SK-N-SH (cell line): ENCODE data around the gene C20orf144. TPM values are rescaled to one million over a fixed set of nuclear protein-coding genes. Genes with fewer than 3 reads are reported as not detected.

Experiments
- CTCF ChIA-PET: fragments of 300-600, 350-600 bp; formaldehyde crosslinking; extraction: SDS; loops from one replicate; lab custom pipeline; 2021; lab: Yijun Ruan, JAX
- POLR2A ChIA-PET: fragments of 350-600 bp; sonication (Branson Sonifier 250); formaldehyde crosslinking; extraction: SDS; loops from one replicate; lab custom pipeline; 2020; ENCODE audit warnings: antibody characterized with exemption, inconsistent platforms; lab: Yijun Ruan, JAX
- DNase-seq: peaks from one replicate; pipeline ENCODE4 v3.0.0; 2012
- H2AFZ ChIP-seq: fragments of 200-600 bp; sonication (generic); 2 replicates; pipeline ENCODE4 v1.8.1; 2016; ENCODE audit warnings: antibody characterized with exemption, mild to moderate bottlenecking, low read depth
- H3F3A ChIP-seq: fragments of 200-600 bp; sonication (generic); replicated peaks from 2 replicates; pipeline ENCODE3; 2016; ENCODE audit warnings: antibody characterized with exemption, mild to moderate bottlenecking; ENCODE audit not compliant: insufficient read depth
- H3K27ac ChIP-seq, 2 experiments: fragments of 200-500 bp in 1 of 2; fragments of 200-600 bp in 1 of 2; sonication (Bioruptor generic) in 1 of 2; sonication (generic), shearing (Covaris generic) in 1 of 2; 2 replicates each; pipeline versions ENCODE4 v1.5.1 to v1.6.1; 2014 to 2016; ENCODE audit warnings: low read depth in 2 of 2, inconsistent platforms in 1 of 2, low read length in 1 of 2, mild to moderate bottlenecking in 1 of 2, mixed read lengths in 1 of 2
- H3K27me3 ChIP-seq: fragments of 200-600 bp; sonication (generic), shearing (Covaris generic); 2 replicates; pipeline ENCODE4 v1.6.1; 2016; ENCODE audit warnings: mixed run types; ENCODE audit not compliant: insufficient read depth
- H3K36me3 ChIP-seq, 2 experiments: fragments of 200-500 bp in 1 of 2; fragments of 200-600 bp in 1 of 2; sonication (Bioruptor generic) in 1 of 2; sonication (generic) in 1 of 2; replicated peaks in 1 of 2; 2 replicates each; pipeline versions ENCODE3 to v1.5.1; 2014 to 2016; ENCODE audit warnings: low read length in 1 of 2, mild to moderate bottlenecking in 1 of 2; ENCODE audit not compliant: insufficient read depth in 2 of 2, control insufficient read depth in 1 of 2
- H3K4me1 ChIP-seq, 2 experiments: fragments of 200-500 bp in 1 of 2; fragments of 200-600 bp in 1 of 2; sonication (Bioruptor generic) in 1 of 2; sonication (generic), shearing (Covaris generic) in 1 of 2; 2 replicates each; pipeline versions ENCODE4 v1.5.1 to v1.6.1; 2014 to 2016; ENCODE audit warnings: low read depth in 1 of 2, low read length in 1 of 2, mixed run types in 1 of 2; ENCODE audit not compliant: insufficient read depth in 2 of 2, control insufficient read depth in 1 of 2
- H3K4me2 ChIP-seq: fragments of 200-600 bp; sonication (generic), shearing (Covaris generic); 2 replicates; pipeline ENCODE4 v1.6.1; 2017; ENCODE audit warnings: mixed run types
- H3K4me3 ChIP-seq, 2 experiments: fragments of 200-500 bp in 1 of 2; fragments of 200-600 bp in 1 of 2; sonication (Bioruptor generic) in 1 of 2; sonication (generic), shearing (Covaris generic) in 1 of 2; 2 replicates each; pipeline versions ENCODE4 v1.5.1 to v1.8.1; 2014 to 2016; ENCODE audit warnings: low read depth in 2 of 2, inconsistent platforms in 1 of 2, low read length in 1 of 2, mild to moderate bottlenecking in 1 of 2, mixed read lengths in 1 of 2, moderate library complexity in 1 of 2
- H3K79me2 ChIP-seq: fragments of 200-600 bp; sonication (generic); 2 replicates; pipeline ENCODE4 v1.8.1; 2017; ENCODE audit warnings: mild to moderate bottlenecking; ENCODE audit not compliant: insufficient read depth
- H3K9ac ChIP-seq: fragments of 200-600 bp; sonication (generic); 2 replicates; pipeline ENCODE4 v1.6.1; 2017; ENCODE audit warnings: mixed run types
- H3K9me2 ChIP-seq: fragments of 200-600 bp; sonication (generic); 2 replicates; pipeline ENCODE4 v1.6.1; 2017; ENCODE audit warnings: mixed run types
- H3K9me3 ChIP-seq: fragments of 200-600 bp; sonication (generic); 2 replicates; pipeline ENCODE4 v1.6.1; 2017; ENCODE audit warnings: mixed run types, mild to moderate bottlenecking, moderate library complexity
- H4K20me1 ChIP-seq: fragments of 200-600 bp; sonication (generic); 2 replicates; pipeline ENCODE4 v1.6.1; 2017; ENCODE audit warnings: mild to moderate bottlenecking, mixed run types; ENCODE audit not compliant: insufficient read depth
- CHD2 ChIP-seq: fragments of 150-350 bp; IDR thresholded peaks from 2 replicates; pipeline ENCODE4 v1.6.1; 2018; ENCODE audit warnings: low read length; ENCODE audit not compliant: partially characterized antibody
- EP300 ChIP-seq, 2 experiments: IDR thresholded peaks; 2 replicates each; pipeline versions ENCODE4 v1.4.0 to v1.6.1; 2012; ENCODE audit warnings: borderline replicate concordance in 1 of 2, low read depth in 1 of 2, low read length in 1 of 2
- FOXJ3 ChIP-seq: sonication (generic); formaldehyde crosslinking; IDR thresholded peaks from 2 replicates; pipeline ENCODE4 v1.5.1; 2020; ENCODE audit warnings: mild to moderate bottlenecking, missing genetic modification reagents
- IRF3 ChIP-seq: fragments of 150-350 bp; IDR thresholded peaks from 2 replicates; pipeline ENCODE4 v1.6.1; 2016; ENCODE audit warnings: mild to moderate bottlenecking, low read depth, low read length
- JUND ChIP-seq: IDR thresholded peaks from 2 replicates; pipeline ENCODE4 v1.4.0; 2012
- MXI1 ChIP-seq: IDR thresholded peaks from 2 replicates; pipeline ENCODE4 v1.6.1; 2012; ENCODE audit warnings: mild to moderate bottlenecking, low read depth, low read length, improper control_type of control experiment
- RAD21 ChIP-seq: IDR thresholded peaks from 2 replicates; pipeline ENCODE4 v1.6.1; 2012; ENCODE audit warnings: mild to moderate bottlenecking, low read length
- RCOR1 ChIP-seq: fragments of 150-350 bp; IDR thresholded peaks from 2 replicates; pipeline ENCODE4 v1.6.1; 2017; ENCODE audit warnings: antibody characterized with exemption, low read length
- REST ChIP-seq: IDR thresholded peaks from 2 replicates; pipeline ENCODE4 v1.6.1; 2012; ENCODE audit warnings: mild to moderate bottlenecking, low read depth, low read length, moderate library complexity
- TCF12 ChIP-seq: IDR thresholded peaks from 2 replicates; pipeline ENCODE4 v1.4.0; 2012
- TEAD4 ChIP-seq: IDR thresholded peaks from 2 replicates; pipeline ENCODE4 v1.4.0; 2012; ENCODE audit warnings: mild to moderate bottlenecking, borderline replicate concordance; ENCODE audit not compliant: insufficient read depth
- YY1 ChIP-seq: IDR thresholded peaks from 2 replicates; pipeline ENCODE4 v1.4.0; 2012; ENCODE audit warnings: low read depth, mild to moderate bottlenecking
- WGBS: methylation state at CpG from one replicate; pipeline ENCODE4 v1.1.6; 2017; ENCODE audit warnings: low lambda C conversion rate; 5-methylcytosine and 5-hydroxymethylcytosine counted together
- polyA plus RNA-seq, 3 experiments: library from polyadenylated mRNA; depleted of rRNA; stranded (reverse); fragments of >200 nt; gene quantifications; 2 replicates each; pipeline ENCODE4 v1.2.3, GENCODE V29; 2012
- TF ChIP-seq, protein P1 (sequence below): fragments of 200-600 bp; sonication (generic); IDR thresholded peaks from 2 replicates; pipeline ENCODE4 v1.6.1; 2017; ENCODE audit warnings: antibody characterized with exemption, mild to moderate bottlenecking, moderate library complexity

Gene C20orf144
- polyA plus RNA-seq, 1 of the 3 experiments (the other 2 are of a cell fraction): 0.12 TPM

- TF ChIP-seq REST: no peak
- no peak for TF ChIP-seq FOXJ3
- no peak for TF ChIP-seq TCF12
- TF ChIP-seq YY1: no peak
- TF ChIP-seq RAD21: peak; percentile 10; the same call in 1 of the 2 replicates
- peak; percentile 26 for TF ChIP-seq CHD2
- no peak for TF ChIP-seq EP300 (IDR thresholded peaks at IDR 0.05; ENCODE audit: borderline replicate concordance in 1 of 2, low read depth in 1 of 2, low read length in 1 of 2)
- TF ChIP-seq IRF3: no peak
- no peak for TF ChIP-seq TEAD4
- TF ChIP-seq MXI1: peak; percentile 73
- peak; percentile 40; the same call in 1 of the 2 replicates for TF ChIP-seq RCOR1
- TF ChIP-seq, protein P1, sequence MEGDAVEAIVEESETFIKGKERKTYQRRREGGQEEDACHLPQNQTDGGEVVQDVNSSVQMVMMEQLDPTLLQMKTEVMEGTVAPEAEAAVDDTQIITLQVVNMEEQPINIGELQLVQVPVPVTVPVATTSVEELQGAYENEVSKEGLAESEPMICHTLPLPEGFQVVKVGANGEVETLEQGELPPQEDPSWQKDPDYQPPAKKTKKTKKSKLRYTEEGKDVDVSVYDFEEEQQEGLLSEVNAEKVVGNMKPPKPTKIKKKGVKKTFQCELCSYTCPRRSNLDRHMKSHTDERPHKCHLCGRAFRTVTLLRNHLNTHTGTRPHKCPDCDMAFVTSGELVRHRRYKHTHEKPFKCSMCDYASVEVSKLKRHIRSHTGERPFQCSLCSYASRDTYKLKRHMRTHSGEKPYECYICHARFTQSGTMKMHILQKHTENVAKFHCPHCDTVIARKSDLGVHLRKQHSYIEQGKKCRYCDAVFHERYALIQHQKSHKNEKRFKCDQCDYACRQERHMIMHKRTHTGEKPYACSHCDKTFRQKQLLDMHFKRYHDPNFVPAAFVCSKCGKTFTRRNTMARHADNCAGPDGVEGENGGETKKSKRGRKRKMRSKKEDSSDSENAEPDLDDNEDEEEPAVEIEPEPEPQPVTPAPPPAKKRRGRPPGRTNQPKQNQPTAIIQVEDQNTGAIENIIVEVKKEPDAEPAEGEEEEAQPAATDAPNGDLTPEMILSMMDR: no peak
- no peak for TF ChIP-seq JUND
- CTCF ChIA-PET: interaction anchor here (0.6 to 9.2 kb wide), 11 partner anchors 17 to 205 kb away, joined by 3 to 114 read pairs (median 4); partner anchors contain the start of genes ACTL10 and C20orf144
- H3K4me1 ChIP-seq: peaks cover 13 to 59% of the 10 kb centered on the region in 2 experiments; a peak in 3 of 4 replicates
- POLR2A ChIA-PET: interaction anchor here (0.9 to 1.9 kb wide), 8 partner anchors 60 to 248 kb away, joined by 3 to 9 read pairs (median 4); partner anchors contain the start of genes CBFA2T2, CDK5RAP1 and SNTA1
- H3K9me3 ChIP-seq: no peaks in the 10 kb centered on the region
- peaks cover 32% of the 10 kb centered on the region for H4K20me1 ChIP-seq
- peaks cover 3 to 13% of the 10 kb centered on the region in 2 experiments for H3K36me3 ChIP-seq
- H2AFZ ChIP-seq: no peak overlapping the region
- no peak overlapping the region for H3K4me2 ChIP-seq
- no peak overlapping the region for H3K9ac ChIP-seq
- WGBS: 48% methylated on average over 10 of the region's 19 CpGs
- no peaks in the 10 kb centered on the region for H3K79me2 ChIP-seq
- H3K4me3 ChIP-seq: no peak overlapping the region
- H3K9me2 ChIP-seq: no peaks in the 10 kb centered on the region
- no peaks in the 10 kb centered on the region for H3K27me3 ChIP-seq
- DNase-seq: peak; percentile 87
- H3F3A ChIP-seq: peaks cover 26% of the 10 kb centered on the region
- H3K27ac ChIP-seq: peak overlapping the region in 1 of 2 experiments; percentile 93; a peak in 2 of 4 replicates
Observed at GRCh38 chr20:33649201-33649681, 12.9 kb upstream of the C20orf144 start.
